WTC11 (cell line): Measurements from ENCODE around the gene SLC16A8. TPM values are rescaled to one million over a fixed set of nuclear protein-coding genes. Genes with fewer than 3 reads are reported as not detected.

ENCODE experiments used
- ATAC-seq: fragments of 200-7000 bp; cut with Tn5 transposase; 2 replicates; pipeline ENCODE4 v1.10.0; 2021; ENCODE audit warnings: mild to moderate bottlenecking, moderate library complexity
- CTCF ChIA-PET: fragments of 300-600 bp; sonication (Branson Sonifier 250); formaldehyde crosslinking; loops from one replicate; lab custom pipeline; 2021; ENCODE audit warnings: antibody characterized with exemption; lab: Charles Lee
- POLR2A ChIA-PET: fragments of 350-600 bp; sonication (Branson Sonifier 250); formaldehyde crosslinking; loops from one replicate; lab custom pipeline; 2021; ENCODE audit warnings: antibody characterized with exemption; lab: Charles Lee
- DNase-seq: peaks from one replicate; pipeline ENCODE4 v3.0.0; 2021; ENCODE audit warnings: low spot score
- H3K27ac Mint-ChIP-seq: 2 replicates; pipeline ENCODE4 v1.8.0; 2021; ENCODE audit warnings: mixed read lengths
- H3K27me3 Mint-ChIP-seq: 2 replicates; pipeline ENCODE4 v1.8.0; 2021; ENCODE audit warnings: low read depth, mild to moderate bottlenecking, moderate library complexity, mixed read lengths
- H3K36me3 Mint-ChIP-seq: 2 replicates; pipeline ENCODE4 v1.8.0; 2021; ENCODE audit warnings: mixed read lengths
- H3K4me1 Mint-ChIP-seq: 2 replicates; pipeline ENCODE4 v1.8.0; 2022; ENCODE audit warnings: mixed read lengths
- H3K4me3 Mint-ChIP-seq: 2 replicates; pipeline ENCODE4 v1.8.0; 2021; ENCODE audit warnings: mild to moderate bottlenecking, moderate library complexity, mixed read lengths
- H3K9me3 Mint-ChIP-seq: 2 replicates; pipeline ENCODE4 v1.8.0; 2021; ENCODE audit warnings: mixed read lengths
- AFF4 ChIP-seq: sonication (generic); formaldehyde crosslinking; IDR thresholded peaks from 2 replicates; pipeline ENCODE4 v1.8.1; 2023; ENCODE audit warnings: mild to moderate bottlenecking, missing genetic modification reagents, borderline replicate concordance
- CREB1 ChIP-seq: sonication (generic); formaldehyde crosslinking; IDR thresholded peaks from 2 replicates; pipeline ENCODE4 v1.8.0; 2023; ENCODE audit warnings: mild to moderate bottlenecking, missing genetic modification reagents
- FOXJ3 ChIP-seq: sonication (generic); formaldehyde crosslinking; IDR thresholded peaks from 2 replicates; pipeline ENCODE4 v1.9.0; 2021; ENCODE audit warnings: missing genetic modification reagents, mild to moderate bottlenecking, borderline replicate concordance
- KAT7 ChIP-seq: sonication (generic); formaldehyde crosslinking; IDR thresholded peaks from 2 replicates; pipeline ENCODE4 v1.8.1; 2023; ENCODE audit warnings: missing genetic modification reagents, mild to moderate bottlenecking, borderline replicate concordance
- MYBL2 ChIP-seq: sonication (generic); formaldehyde crosslinking; IDR thresholded peaks from 2 replicates; pipeline ENCODE4 v1.8.1; 2023; ENCODE audit warnings: mild to moderate bottlenecking, moderate library complexity, missing genetic modification reagents
- NR1H2 ChIP-seq: sonication (generic); formaldehyde crosslinking; IDR thresholded peaks from 2 replicates; pipeline ENCODE4 v1.9.0; 2021; ENCODE audit warnings: mild to moderate bottlenecking, moderate library complexity, missing genetic modification reagents
- NR2C2 ChIP-seq: sonication (generic); formaldehyde crosslinking; IDR thresholded peaks from 2 replicates; pipeline ENCODE4 v1.8.0; 2022; ENCODE audit warnings: mild to moderate bottlenecking, missing genetic modification reagents
- OVOL2 ChIP-seq: fragments of 250-450 bp; sonication (Bioruptor Pico); IDR thresholded peaks from 2 replicates; pipeline ENCODE4 v1.9.0; 2021; ENCODE audit warnings: mild to moderate bottlenecking, borderline replicate concordance
- SMAD4 ChIP-seq: sonication (generic); formaldehyde crosslinking; IDR thresholded peaks from 2 replicates; pipeline ENCODE4 v1.8.0; 2022; ENCODE audit warnings: mild to moderate bottlenecking, missing genetic modification reagents
- TCF7 ChIP-seq: sonication (generic); formaldehyde crosslinking; IDR thresholded peaks from 2 replicates; pipeline ENCODE4 v1.8.0; 2022; ENCODE audit warnings: mild to moderate bottlenecking, low read depth, missing genetic modification reagents, moderate library complexity
- USF2 ChIP-seq: sonication (generic); formaldehyde crosslinking; IDR thresholded peaks from 2 replicates; pipeline ENCODE4 v1.8.1; 2023; ENCODE audit warnings: mild to moderate bottlenecking, missing genetic modification reagents, moderate library complexity
- ZNF219 ChIP-seq: sonication (generic); formaldehyde crosslinking; IDR thresholded peaks from 2 replicates; pipeline ENCODE4 v1.8.0; 2023; ENCODE audit warnings: missing genetic modification reagents, mild to moderate bottlenecking, borderline replicate concordance
- total RNA-seq: library from RNA; stranded (reverse); gene quantifications from 3 replicates; pipeline ENCODE4 v1.2.3, GENCODE V29; 2021
- TF ChIP-seq, protein P1 (sequence below): fragments of 250-450 bp; sonication (Bioruptor Pico); IDR thresholded peaks from 2 replicates; pipeline ENCODE4 v1.9.0; 2021; ENCODE audit warnings: mild to moderate bottlenecking, borderline replicate concordance
- TF ChIP-seq, protein P2 (sequence below): sonication (generic); formaldehyde crosslinking; IDR thresholded peaks from 2 replicates; pipeline ENCODE4 v1.8.0; 2022; ENCODE audit warnings: mild to moderate bottlenecking, missing genetic modification reagents
- TF ChIP-seq, protein P3 (sequence below): sonication (generic); formaldehyde crosslinking; IDR thresholded peaks from 2 replicates; pipeline ENCODE4 v1.8.1; 2023; ENCODE audit warnings: mild to moderate bottlenecking, missing genetic modification reagents, moderate library complexity
- TF ChIP-seq, protein P4 (sequence below): sonication (generic); formaldehyde crosslinking; IDR thresholded peaks from 2 replicates; pipeline ENCODE4 v1.8.0; 2022; ENCODE audit warnings: mild to moderate bottlenecking, missing genetic modification reagents
- TF ChIP-seq, protein P5 (sequence below): sonication (generic); formaldehyde crosslinking; conservative IDR thresholded peaks from 2 replicates; pipeline ENCODE4 v1.8.1; 2023; ENCODE audit warnings: mild to moderate bottlenecking, low read depth, missing genetic modification reagents, moderate library complexity

Gene SLC16A8
- total RNA-seq, 1 experiment from 2014 or later, result 0.57 TPM

GRCh38 chr22:38036392-38037062 is 47.5 kb downstream of the SLC16A8 start:
- no peak for DNase-seq
- no peak overlapping the region for H3K4me3 Mint-ChIP-seq
- TF ChIP-seq, protein P1, sequence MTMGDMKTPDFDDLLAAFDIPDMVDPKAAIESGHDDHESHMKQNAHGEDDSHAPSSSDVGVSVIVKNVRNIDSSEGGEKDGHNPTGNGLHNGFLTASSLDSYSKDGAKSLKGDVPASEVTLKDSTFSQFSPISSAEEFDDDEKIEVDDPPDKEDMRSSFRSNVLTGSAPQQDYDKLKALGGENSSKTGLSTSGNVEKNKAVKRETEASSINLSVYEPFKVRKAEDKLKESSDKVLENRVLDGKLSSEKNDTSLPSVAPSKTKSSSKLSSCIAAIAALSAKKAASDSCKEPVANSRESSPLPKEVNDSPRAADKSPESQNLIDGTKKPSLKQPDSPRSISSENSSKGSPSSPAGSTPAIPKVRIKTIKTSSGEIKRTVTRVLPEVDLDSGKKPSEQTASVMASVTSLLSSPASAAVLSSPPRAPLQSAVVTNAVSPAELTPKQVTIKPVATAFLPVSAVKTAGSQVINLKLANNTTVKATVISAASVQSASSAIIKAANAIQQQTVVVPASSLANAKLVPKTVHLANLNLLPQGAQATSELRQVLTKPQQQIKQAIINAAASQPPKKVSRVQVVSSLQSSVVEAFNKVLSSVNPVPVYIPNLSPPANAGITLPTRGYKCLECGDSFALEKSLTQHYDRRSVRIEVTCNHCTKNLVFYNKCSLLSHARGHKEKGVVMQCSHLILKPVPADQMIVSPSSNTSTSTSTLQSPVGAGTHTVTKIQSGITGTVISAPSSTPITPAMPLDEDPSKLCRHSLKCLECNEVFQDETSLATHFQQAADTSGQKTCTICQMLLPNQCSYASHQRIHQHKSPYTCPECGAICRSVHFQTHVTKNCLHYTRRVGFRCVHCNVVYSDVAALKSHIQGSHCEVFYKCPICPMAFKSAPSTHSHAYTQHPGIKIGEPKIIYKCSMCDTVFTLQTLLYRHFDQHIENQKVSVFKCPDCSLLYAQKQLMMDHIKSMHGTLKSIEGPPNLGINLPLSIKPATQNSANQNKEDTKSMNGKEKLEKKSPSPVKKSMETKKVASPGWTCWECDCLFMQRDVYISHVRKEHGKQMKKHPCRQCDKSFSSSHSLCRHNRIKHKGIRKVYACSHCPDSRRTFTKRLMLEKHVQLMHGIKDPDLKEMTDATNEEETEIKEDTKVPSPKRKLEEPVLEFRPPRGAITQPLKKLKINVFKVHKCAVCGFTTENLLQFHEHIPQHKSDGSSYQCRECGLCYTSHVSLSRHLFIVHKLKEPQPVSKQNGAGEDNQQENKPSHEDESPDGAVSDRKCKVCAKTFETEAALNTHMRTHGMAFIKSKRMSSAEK (CRISPR knock-in tag), result no peak
- TF ChIP-seq ZNF219 (CRISPR knock-in tag) (no peak), CREB1 (CRISPR knock-in tag) (no peak)
- TF ChIP-seq, protein P2, sequence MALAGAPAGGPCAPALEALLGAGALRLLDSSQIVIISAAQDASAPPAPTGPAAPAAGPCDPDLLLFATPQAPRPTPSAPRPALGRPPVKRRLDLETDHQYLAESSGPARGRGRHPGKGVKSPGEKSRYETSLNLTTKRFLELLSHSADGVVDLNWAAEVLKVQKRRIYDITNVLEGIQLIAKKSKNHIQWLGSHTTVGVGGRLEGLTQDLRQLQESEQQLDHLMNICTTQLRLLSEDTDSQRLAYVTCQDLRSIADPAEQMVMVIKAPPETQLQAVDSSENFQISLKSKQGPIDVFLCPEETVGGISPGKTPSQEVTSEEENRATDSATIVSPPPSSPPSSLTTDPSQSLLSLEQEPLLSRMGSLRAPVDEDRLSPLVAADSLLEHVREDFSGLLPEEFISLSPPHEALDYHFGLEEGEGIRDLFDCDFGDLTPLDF (CRISPR knock-in tag), result no peak
- H3K27ac Mint-ChIP-seq, result no peak overlapping the region; the same call in 1 of the 2 replicates
- no peaks in the 10 kb centered on the region for H3K9me3 Mint-ChIP-seq
- no peaks in the 10 kb centered on the region; the same call in none of the 2 replicates for H3K27me3 Mint-ChIP-seq
- H3K4me1 Mint-ChIP-seq, result peaks cover 22% of the 10 kb centered on the region
- POLR2A ChIA-PET, result no interaction called here
- no peaks in the 10 kb centered on the region for H3K36me3 Mint-ChIP-seq
- CTCF ChIA-PET, result no interaction called here
- ATAC-seq, result no peak

- Mint-ChIP-seq H3K27ac (peak overlapping the region; percentile 72), H3K4me3 (no peak overlapping the region), H3K4me1 (peaks cover 30% of the 10 kb centered on the region), H3K27me3 (no peaks in the 10 kb centered on the region; the same call in none of the 2 replicates), H3K36me3 (no peaks in the 10 kb centered on the region), H3K9me3 (no peaks in the 10 kb centered on the region)
- POLR2A ChIA-PET, result no interaction called here
- DNase-seq (no peak), ATAC-seq (no peak)
- CTCF ChIA-PET, result no interaction called here
- TF ChIP-seq FOXJ3 (CRISPR knock-in tag) (no peak), SMAD4 (CRISPR knock-in tag) (no peak), USF2 (CRISPR knock-in tag) (no peak), MYBL2 (CRISPR knock-in tag) (no peak), AFF4 (no peak), NR2C2 (CRISPR knock-in tag) (no peak), NR1H2 (no peak), KAT7 (CRISPR knock-in tag) (no peak), OVOL2 (CRISPR knock-in tag) (no peak), TCF7 (CRISPR knock-in tag) (no peak)
- TF ChIP-seq, protein P3, sequence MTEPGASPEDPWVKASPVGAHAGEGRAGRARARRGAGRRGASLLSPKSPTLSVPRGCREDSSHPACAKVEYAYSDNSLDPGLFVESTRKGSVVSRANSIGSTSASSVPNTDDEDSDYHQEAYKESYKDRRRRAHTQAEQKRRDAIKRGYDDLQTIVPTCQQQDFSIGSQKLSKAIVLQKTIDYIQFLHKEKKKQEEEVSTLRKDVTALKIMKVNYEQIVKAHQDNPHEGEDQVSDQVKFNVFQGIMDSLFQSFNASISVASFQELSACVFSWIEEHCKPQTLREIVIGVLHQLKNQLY (CRISPR knock-in tag), result no peak
- TF ChIP-seq, protein P4, sequence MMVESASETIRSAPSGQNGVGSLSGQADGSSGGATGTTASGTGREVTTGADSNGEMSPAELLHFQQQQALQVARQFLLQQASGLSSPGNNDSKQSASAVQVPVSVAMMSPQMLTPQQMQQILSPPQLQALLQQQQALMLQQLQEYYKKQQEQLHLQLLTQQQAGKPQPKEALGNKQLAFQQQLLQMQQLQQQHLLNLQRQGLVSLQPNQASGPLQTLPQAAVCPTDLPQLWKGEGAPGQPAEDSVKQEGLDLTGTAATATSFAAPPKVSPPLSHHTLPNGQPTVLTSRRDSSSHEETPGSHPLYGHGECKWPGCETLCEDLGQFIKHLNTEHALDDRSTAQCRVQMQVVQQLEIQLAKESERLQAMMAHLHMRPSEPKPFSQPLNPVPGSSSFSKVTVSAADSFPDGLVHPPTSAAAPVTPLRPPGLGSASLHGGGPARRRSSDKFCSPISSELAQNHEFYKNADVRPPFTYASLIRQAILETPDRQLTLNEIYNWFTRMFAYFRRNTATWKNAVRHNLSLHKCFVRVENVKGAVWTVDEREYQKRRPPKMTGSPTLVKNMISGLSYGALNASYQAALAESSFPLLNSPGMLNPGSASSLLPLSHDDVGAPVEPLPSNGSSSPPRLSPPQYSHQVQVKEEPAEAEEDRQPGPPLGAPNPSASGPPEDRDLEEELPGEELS (CRISPR knock-in tag), result no peak
- TF ChIP-seq, protein P5, sequence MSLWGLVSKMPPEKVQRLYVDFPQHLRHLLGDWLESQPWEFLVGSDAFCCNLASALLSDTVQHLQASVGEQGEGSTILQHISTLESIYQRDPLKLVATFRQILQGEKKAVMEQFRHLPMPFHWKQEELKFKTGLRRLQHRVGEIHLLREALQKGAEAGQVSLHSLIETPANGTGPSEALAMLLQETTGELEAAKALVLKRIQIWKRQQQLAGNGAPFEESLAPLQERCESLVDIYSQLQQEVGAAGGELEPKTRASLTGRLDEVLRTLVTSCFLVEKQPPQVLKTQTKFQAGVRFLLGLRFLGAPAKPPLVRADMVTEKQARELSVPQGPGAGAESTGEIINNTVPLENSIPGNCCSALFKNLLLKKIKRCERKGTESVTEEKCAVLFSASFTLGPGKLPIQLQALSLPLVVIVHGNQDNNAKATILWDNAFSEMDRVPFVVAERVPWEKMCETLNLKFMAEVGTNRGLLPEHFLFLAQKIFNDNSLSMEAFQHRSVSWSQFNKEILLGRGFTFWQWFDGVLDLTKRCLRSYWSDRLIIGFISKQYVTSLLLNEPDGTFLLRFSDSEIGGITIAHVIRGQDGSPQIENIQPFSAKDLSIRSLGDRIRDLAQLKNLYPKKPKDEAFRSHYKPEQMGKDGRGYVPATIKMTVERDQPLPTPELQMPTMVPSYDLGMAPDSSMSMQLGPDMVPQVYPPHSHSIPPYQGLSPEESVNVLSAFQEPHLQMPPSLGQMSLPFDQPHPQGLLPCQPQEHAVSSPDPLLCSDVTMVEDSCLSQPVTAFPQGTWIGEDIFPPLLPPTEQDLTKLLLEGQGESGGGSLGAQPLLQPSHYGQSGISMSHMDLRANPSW (CRISPR knock-in tag), result no peak
These were observed 48.5 kb downstream of the SLC16A8 start for GRCh38 chr22:38035530-38035885.
